NCI-H1105 treated with DMSO at 0.1 percent for 48 hours (cell line): ENCODE data around the gene TRABD2B.

Experiments
- DNase-seq: peaks from one replicate; lab custom pipeline; 2025; lab: John Stamatoyannopoulos, UW

The TRABD2B gene

DNA sequence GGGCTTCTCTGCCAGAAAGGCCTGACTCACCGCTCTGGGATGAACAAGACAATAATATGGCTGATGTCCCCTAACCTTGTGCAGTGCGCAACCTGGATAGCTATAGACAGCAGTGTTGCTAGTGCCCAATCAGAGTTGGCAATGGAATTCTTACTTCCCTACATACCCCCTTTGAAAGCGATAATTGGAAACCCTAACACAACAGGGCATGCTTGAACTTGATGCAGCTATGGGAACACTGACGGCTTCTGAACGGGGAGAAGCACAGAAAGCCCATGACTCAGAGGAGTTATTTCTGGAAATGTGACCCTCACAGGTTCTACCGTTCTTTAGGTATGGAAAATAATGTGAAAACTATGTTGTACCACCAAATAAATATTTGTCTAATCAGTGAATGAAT is 200.6 kb downstream of the TRABD2B start:
- DNase-seq: no peak

DNA sequence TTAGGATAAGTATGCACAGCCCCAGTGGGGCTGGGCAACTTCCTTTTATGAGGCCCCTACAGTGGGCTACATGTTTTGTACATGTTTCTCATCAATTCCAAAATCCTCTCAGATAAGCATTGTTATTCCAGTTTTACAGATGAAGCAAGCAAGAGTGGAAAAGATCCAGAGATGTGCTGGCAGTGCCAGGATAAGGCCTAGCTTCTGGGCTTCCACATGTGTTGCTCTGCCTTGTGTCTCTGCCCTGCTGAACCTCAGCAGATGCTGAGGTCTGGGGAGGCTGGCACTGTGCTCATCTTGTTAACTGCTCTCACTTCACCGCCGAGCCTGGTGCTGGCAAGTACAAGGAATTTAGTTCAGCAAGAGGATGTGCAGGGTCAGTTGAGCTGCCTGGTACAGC is 202.1 kb downstream of the TRABD2B start:
- no peak for DNase-seq

- DNase-seq: no peak
Observed at GRCh38 chr1:47794530-47794929, 202.7 kb downstream of the TRABD2B start.

- DNase-seq: no peak
Observed at GRCh38 chr1:47794081-47794480, 203.1 kb downstream of the TRABD2B start.

DNA sequence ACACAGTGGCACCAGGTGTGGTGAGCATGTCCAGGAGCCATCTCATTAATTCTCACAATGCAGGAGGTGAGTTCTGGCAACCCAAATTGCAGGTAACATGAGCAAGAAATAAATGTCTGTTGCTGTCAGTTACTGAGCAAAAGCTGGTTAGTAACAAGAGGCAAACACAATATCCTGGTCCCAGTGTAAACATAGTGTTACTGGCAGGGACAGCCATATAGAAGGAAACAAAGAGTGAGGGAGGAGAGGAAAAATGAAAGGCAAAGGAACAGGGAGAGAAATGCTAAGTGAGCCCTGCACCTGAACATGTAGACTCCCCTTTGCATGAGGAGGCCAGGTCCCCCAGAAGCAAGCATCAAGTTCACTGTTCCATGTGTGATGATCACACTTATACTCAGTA is 203.6 kb downstream of the TRABD2B start:
- DNase-seq: no peak

DNA sequence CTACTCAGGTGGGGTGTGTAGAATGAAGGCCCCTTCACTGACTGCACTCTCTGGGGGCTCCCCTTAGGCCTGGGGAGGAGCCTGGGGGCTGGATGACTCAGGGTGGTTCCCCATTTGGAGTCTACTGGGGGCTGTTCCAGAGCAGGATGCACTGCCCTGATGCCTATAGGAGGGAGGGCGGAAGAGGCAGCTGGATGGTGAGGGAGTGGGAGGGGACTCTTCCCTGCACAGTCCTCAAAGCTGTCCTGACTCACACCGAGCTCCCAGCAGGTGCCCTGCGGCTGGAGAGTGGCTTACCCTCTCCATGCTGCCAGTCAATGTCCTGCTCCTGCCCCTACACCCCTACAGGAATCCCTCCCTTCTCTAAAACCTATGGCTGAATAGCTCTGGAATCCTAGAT is 204.4 kb downstream of the TRABD2B start:
- no peak for DNase-seq

DNA sequence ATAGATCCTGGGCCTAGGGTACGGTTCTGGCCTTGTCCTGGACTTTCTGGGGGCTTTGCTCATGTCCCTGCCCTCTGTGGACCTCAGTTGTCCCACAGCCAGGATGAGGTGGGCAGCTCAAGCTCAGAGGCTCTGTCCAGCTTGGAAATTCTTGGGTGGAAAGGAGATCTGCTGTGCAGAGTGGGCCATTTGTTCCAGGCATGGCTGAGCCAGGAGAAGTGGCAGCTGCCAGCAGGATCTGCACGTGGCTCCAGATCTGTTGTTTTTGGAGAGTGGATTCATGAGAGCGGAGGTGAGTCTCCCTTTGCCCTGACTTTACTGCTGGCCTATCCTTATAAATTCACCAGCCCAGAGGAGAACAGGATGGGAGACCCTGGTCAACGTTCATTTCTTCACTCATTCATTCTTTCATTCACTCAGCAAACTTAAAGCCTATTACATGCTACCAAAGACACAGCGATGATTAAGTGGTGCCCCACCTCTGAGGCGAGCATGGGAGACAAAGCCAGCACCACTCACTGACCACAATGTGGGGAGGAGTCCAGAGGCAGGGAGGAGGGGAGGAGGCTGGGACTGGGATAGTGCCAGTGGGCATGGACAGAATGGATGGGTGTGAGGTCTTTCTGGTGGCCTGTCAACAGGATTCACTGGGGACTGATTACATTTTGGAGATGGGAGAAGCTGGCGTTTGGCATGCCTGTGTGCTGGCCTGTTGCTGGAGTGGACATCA is 205.1 kb downstream of the TRABD2B start:
- no peak for DNase-seq

DNA sequence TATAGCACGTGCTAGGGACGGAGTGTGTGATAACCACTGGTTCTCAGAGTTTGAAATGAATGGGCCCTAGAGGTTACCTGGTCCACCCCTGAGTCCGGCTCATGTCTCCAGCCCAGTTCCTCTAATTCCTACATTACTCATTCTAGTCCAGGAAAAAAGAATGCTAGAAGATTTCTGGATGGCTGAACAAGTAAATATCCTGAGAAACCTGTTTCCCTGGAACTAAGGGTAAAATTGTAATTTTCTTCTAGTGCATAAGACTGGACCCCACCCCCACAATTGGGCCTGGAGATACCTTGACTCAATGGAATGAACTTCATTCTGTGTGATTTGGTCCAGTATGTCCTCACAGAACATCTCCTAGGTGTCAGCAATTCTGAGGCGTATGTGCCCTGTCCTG is 208.4 kb downstream of the TRABD2B start:
- no peak for DNase-seq

DNA sequence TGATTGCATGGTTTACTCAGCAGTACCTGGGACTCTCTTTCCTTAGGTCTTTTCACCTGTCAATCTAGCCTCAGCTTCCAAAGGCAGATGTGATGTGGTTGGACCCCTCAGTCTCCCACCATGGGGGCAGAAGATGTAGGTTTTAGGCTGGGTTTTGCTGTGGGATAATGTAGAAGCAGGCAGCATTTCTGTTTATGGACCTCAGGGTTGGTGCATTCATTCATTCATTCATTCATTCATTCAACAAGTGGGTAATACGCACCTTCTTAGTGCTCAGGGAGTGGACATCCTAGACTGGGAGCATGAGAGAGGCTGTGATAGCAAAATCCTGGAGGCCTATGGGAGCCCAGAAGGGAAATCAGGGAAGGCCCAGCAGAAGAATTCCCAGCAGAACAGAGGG is 209.6 kb downstream of the TRABD2B start:
- DNase-seq: no peak

DNA sequence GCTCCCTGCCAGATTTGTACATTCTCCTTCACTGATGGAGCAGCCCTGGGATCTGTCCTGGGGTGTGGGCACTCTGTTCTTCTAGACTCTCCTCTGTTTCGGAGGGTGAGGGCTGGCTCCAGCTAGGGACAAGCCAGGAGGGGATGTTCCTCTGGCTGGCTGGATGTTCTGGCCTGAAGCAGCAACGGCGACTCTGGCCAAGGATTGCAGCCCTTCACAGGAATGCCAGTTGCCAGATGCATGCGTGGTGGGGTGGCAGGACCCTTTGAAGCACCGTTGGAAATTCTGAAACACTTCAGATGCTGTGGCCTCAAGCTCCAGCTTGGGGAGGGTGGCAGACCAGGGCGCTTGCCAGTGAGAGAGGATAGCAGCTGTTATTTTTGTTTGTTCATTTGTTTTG is 210.9 kb downstream of the TRABD2B start:
- DNase-seq: no peak

GRCh38 chr1:47785561-47786271 is 211.5 kb downstream of the TRABD2B start:
- DNase-seq: no peak

- no peak for DNase-seq
Observed at GRCh38 chr1:47785118-47785517, 212.1 kb downstream of the TRABD2B start.

DNA sequence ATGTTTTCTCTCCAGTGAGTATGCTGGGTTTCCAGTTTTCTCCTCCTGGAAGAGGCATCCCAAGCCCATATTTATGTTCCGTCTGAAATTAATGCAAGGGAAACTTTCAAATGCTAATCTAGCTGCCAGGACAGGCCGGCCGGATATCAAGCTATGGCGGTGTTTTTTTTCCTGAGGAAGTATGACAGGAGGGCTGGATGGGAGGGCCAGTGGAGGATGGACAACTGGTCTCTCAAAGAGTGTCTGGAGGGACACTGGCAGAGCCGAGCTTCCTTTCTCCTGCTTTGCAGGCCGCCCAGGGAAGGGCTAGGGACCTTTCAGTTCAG is 212.7 kb downstream of the TRABD2B start:
- no peak for DNase-seq

GRCh38 chr1:47783638-47784496 is 213.3 kb downstream of the TRABD2B start:
- DNase-seq: no peak

DNA sequence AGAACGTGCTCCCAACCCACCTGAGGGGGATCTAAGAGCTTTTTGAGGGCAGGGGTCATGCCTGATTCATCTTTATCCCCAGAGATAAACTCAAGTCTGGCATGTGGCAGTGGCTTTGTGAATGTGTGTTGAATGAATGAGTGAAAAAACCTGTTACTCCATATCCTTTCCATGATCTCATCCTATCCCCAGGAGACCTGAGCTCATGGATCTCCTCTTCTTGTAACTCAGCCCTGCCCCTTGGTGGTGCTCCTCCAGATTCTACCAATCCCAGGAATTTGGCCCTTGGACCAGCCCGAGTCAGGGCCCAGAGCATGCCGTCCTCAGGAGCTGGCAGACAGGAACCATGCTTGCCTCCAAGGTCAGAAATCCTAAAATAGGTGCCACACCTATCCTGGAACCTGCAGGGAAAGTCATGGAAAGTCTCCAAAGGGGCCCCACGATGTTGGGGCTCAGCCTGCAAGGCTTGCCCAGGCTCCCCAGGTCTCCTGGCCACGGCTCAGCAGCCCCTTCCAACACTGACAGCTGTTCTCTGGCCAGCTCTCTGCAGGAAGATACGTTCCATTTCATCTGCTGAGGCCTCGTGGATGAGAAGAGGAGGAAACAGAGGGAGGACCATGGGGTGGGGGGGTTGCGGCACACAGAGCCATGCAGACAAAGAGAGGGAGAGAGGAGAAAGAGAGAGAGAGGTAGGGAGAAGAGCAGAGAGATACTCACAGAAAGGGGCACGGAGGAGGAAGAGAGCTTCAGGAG is 214.6 kb downstream of the TRABD2B start:
- DNase-seq: no peak

DNA sequence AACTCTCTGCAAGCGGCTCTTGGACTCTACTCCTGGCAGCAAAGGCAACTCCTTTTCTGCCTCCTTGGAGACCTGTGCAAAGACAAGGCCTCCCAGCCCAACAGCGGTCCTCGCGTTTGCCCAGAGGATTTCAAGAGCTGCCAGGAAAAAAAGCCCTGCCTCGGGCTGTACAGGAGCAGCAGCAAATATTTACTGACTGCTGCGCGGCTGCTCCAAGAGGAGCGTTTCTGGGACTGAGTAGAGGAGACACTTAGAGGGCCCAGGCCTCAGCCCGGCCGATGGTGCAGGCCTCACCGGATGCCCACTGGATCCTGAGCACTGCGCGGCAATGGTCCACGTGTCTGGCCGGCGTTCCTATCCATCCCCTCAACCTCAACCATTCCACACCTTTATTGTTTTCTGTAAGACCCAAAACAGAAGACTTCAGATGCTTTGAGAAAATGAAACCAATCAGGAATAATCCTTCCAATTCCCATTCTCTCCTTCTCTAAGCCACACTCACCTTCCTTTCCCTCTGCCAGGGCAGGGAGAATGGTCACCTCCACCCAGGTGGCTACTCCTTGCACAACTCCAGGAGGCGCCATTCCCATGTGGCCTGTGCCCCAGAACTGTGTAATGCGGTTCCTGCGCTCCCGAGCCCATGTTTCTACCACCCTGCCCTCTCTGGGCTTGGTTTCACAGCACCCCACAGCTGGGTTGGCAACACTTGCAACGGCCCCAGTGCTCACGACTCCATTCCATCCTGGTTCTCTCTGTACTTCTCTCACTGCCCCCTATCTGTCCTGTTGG is 215.8 kb downstream of the TRABD2B start:
- no peak for DNase-seq

- no peak for DNase-seq
Observed at GRCh38 chr1:47780469-47780995, 216.7 kb downstream of the TRABD2B start.

- no peak for DNase-seq
Observed at GRCh38 chr1:47779613-47780012, 217.6 kb downstream of the TRABD2B start.

- no peak for DNase-seq
Observed at GRCh38 chr1:47778280-47778679, 218.9 kb downstream of the TRABD2B start.

- DNase-seq: no peak
Observed at GRCh38 chr1:47777322-47777721, 219.9 kb downstream of the TRABD2B start.

GRCh38 chr1:47776667-47777131 is 220.5 kb downstream of the TRABD2B start:
- peak; percentile 82 for DNase-seq
